ENCODE data around the gene NKX2-4.
A peak's percentile ranks its signal among the peaks of the same experiment; 100 is the strongest.
"Not testable (repeated sequence)": the region's sequence is repeated elsewhere in the genome, so short reads cannot be mapped to it uniquely, and the experiment has no call there.

Gene NKX2-4

GRCh38 chr20:21393816-21394519 lies 3.4 kb downstream of the NKX2-4 start:
- no peak for DNase-seq

DNA sequence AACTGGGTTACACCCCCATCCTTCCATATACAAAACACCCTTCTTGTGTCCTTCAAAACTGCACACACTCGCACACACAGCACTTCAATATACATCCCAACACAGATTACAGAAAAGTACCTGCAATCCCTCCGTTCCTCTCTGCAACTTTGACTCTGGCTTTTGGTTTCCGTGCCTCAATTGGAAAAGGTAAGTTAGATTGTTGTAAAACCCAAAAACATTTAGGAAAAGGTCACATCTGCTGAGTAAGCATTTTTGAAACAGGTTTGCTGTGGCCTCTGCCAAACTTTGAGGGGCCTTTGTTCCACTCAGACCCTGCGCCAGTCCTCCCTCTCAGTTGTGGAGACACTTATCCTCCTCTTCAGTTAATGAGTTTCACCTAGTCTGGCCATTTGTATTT lies 4.2 kb downstream of the NKX2-4 start:
- peak; percentile 36 for DNase-seq

DNA sequence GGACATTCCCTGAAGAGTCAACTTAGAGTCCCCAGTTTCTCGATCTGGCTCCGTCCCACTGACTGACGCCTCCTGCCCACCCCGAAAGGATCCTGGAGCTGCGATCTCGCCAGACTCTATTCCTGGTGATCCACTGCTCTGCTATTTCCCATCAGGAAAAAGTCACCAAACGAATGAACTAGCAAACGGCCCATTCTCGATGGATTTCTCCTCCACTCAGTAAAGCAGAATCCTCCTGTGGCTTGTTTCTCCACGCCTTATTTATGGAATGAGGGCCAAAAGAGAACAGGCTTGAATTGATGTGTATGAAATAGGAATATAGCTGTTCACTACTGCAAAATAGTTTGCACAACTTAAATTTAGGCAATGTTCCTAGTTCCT lies 5.4 kb downstream of the NKX2-4 start:
- no peak for DNase-seq

GRCh38 chr20:21391185-21391971 lies 5.9 kb downstream of the NKX2-4 start:
- DNase-seq, result no peak

DNA sequence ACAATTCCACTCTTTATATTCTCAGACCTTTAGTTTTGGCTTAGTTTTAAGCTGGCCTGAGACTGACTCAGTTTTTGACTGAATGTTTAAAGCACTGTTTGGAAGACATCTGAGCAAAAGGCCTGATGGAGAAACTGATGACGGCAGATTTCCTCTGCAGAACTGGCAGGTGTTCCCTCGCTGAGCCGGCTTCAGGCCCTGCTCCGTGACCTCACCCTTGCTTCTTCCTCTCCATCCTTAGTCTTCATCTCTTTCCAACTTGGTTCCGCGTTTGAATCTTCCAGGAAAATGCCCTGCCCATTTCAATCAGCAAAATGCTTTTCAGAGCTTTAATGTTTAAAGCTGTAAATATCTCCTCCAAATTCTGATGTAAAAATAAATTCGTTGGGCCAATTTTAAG lies 6.6 kb downstream of the NKX2-4 start:
- no peak for DNase-seq

- DNase-seq, result no peak
Measured at GRCh38 chr20:21389368-21389767, 8.0 kb downstream of the NKX2-4 start.

DNA sequence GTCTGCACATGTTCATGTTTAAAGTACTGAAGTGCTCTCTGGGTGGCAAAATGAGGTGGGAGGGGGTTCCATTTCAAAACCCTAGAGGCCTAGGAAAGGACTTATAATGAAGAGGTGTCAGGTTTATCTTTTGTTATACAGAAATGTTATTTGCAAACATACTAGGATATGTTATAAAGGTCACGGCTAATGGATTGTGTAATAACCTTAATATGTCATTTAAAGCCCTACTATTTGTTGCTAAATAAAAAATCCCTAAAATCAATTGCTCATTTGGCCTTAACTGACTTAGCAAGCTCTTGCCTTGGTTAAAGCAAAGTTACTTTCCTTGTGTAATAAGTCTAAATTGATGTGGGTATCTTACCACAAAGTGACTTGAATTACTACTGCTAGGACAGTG lies 8.8 kb downstream of the NKX2-4 start:
- DNase-seq, result no peak

DNA sequence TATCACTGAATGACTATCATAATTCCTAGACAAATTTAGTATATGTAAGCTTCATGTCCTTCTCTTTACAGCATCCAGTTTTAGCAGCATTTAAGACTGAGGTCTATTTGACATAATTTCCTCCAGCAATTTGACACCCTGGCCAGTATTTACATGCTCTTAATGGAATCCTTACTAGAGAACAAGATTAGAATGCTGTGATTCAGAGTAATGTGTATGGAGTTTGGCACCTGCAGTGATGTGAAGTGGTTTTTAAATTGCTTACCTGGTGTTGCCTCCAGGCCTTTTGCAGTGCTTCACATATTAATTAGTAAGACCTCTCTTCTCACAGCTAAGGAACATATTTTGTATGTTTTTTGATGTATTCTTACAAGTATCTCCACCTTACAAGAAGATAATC lies 9.8 kb downstream of the NKX2-4 start:
- peak; percentile 78 for DNase-seq

GRCh38 chr20:21386111-21386510 lies 11.2 kb downstream of the NKX2-4 start:
- no peak for DNase-seq

- DNase-seq, result no peak
Measured at GRCh38 chr20:21384308-21384892, 12.9 kb downstream of the NKX2-4 start.

DNA sequence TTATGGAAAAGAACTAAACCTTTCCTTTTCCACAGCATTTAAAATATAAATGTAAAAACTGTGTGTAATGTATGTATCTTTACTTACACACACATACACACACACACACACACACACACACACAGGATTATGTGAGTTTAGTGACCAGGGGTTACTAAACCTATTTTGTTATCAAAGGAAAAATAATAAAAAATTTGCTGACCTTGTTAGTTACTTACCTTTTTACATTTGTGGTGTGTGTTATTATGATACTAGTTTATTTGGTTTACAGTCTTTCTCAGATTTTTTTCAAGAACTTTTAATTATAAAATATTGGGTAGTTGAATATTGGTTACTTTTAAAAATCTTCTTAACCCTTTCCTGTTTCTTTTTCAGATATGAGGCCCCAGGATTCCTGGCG lies 15.7 kb downstream of the NKX2-4 start:
- DNase-seq, result no peak

DNA sequence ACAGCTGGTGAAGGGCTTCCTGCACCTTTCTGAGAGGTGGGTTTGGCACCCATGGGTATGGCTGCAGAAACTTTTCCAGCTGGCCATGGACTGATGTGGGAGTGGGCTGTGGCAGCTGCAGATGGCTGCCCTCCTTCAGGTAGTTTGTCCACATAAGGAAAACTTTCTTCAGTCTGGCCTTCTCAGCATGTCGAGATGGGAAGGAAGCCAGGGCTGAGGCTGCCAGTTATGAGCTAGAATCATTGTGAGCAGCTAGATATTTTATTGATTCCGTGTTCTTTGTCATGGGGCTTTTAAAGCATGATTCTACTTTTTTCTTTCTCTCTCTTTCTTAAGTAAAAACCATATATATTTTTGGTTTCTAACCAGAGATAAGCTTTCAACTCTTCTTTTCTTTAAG lies 16.6 kb downstream of the NKX2-4 start:
- no peak for DNase-seq

DNA sequence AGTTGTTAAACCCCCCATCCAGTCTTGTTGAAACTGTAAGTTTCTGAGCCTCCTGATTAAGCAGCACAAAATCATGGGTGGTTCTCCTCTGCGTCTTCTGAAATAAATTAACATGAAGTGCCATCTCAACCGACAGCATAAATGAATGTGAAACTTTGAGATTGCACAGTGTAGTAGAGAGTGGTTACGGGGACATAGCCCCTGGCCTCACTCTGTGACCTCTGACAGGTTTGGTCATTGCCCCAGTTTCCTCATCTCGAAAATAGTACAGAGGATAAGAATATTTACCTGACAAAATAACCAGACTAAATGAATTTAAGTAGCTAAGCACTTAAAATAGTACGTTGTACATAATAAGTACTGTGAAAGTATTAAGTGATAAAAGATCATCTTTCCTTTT lies 19.1 kb downstream of the NKX2-4 start:
- DNase-seq, result no peak

DNA sequence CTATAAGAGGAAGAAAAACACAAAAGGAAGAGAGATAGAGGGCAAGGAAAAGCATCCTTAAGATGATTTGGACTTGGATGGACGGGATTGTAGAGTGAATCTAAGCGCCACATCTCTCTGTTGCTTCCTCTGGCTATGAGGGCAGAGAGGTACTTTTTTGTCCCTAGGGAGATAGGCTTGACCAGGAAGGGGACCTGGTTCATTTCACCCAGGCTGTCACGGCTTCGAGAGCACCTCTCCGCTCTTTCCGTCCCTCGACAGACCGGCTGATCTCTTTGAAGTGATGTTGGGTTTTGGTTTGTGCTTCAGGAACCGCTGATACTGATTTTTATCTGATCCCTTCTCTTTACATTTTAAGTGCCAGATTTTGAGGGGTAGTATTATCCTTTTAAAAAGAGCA lies 19.6 kb downstream of the NKX2-4 start:
- no peak for DNase-seq

DNA sequence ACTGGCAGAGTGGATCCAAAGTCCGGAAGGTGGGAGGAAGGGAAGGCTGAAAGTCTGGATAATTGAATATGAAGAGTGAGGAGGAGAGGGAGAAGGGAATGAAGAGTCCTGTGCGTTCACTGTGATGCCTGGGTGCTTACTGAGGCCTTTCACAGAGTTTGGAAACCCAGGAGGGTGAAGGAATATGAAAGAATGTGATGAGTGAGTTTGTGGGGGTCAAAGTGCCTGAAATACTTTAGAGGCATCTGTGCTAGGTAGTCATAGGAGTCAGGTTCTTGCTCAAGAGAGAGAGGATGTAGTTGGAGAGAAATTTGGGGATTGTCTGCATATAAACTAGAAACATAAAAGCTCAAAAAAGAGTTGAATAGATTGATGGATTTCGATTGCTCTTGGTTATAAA lies 20.7 kb downstream of the NKX2-4 start:
- no peak for DNase-seq

DNA sequence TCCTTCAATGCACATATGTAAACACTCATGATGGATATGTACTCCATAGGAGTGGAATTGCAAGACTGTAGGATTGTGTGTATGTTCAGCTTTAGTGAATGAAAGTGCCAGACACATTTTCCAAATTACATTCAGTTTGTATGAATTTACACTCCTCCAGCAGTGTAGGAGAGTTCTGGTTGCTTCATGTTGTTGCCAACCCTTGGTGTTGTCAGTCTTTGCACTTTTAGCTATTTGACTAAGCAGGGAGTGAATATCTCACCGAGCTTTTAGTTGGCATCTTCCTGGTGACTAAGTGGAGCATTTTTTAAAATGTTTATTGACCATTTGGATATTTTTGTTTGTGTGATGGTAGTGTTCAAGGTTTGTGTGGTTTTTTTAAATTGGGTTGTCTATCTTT lies 23.9 kb downstream of the NKX2-4 start:
- DNase-seq, result no peak

DNA sequence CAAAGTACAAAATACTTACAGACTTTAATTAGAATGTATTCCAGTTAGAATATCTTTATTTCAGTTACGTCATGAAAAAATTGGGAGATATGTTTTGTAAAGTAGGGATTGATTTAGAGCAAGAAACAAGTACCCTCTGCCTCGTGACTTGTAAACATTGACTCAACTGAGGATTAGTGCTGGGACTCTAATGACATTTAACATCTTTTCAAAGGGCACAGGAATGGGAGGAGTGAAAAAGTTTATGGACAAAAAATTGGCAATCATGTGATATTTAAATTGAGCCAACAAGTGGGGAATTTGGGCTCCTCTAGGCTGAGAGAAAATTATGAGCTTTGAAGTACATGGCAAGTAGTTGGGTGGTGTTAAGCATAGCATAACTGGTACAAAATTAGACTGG lies 25.3 kb downstream of the NKX2-4 start:
- DNase-seq, result no peak

GRCh38 chr20:21371193-21371592 lies 26.1 kb downstream of the NKX2-4 start:
- DNase-seq, result no peak

DNA sequence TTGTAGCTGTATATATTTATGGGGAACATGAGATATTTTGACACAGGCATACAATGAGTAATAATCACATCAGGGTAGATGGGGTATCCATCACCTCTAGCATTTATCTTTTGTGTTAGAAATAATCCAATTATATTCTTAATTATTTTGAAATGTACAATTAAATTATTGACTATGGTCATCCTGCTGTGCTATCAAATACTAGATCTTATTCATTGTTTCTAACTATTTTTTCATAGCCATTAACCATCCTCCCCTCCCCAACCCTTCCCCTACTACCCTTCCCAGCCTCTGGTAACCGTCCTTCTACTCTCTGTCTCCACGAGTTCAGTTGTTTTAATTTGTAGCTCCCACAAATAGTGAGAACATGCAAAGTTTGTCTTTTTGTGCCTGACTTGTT lies 28.5 kb downstream of the NKX2-4 start:
- no peak for DNase-seq

GRCh38 chr20:21366273-21366672 lies 31.1 kb downstream of the NKX2-4 start:
- DNase-seq, result not testable (repeated sequence)

DNA sequence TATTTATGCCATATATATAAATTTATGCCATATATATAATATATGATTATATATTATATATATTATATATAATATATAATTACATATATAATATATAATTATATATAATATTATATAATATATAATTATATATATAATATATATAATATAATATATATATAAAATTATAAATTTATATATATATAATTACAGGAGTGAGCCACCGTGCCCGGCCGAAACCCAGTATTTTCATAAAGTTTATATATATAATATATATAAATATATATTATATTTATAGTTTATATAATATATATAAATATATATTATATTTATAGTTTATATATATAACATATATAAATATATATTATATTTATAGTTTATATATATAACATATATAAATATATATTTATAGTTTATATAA lies 31.6 kb downstream of the NKX2-4 start:
- DNase-seq, result no peak

DNA sequence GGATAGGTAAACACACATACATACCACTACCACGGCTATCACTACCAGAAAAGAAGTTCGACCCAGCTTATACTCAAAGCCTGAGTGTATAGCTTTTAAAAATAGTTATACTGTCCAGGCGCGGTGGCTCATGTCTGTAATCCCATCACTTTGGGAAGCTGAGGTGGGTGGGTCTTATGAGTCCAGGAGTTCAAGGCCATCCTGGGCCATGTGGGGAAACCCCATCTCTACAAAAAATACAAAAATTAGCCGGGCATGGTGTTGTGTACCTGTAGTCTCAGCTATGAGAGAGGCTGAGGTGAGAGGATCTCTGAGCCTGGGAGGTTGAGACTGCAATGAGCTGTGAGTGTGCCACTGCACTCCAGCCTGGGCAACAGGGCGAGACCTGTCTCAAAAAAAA lies 32.9 kb downstream of the NKX2-4 start:
- DNase-seq, result no peak

GRCh38 chr20:21361266-21361665 lies 36.1 kb downstream of the NKX2-4 start:
- no peak for DNase-seq

GRCh38 chr20:21360705-21361104 lies 36.6 kb downstream of the NKX2-4 start:
- no peak for DNase-seq
